HG02852 (cell line): ENCODE measurements around the gene RNU6-9.

Experiments used
- ATAC-seq: cut with Tn5 transposase; IDR thresholded peaks from one replicate; pipeline ENCODE4 v1.9.1; 2021; ENCODE audit warnings: mild to moderate bottlenecking, moderate library complexity; ENCODE audit not compliant: unreplicated experiment

RNU6-9 gene

GRCh38 chr19:896434-896833 is 3.1 kb downstream of the RNU6-9 start:
- no peak for ATAC-seq

GRCh38 chr19:896999-897398 is 3.7 kb downstream of the RNU6-9 start:
- no peak for ATAC-seq

- no peak for ATAC-seq
These were observed 4.3 kb downstream of the RNU6-9 start for GRCh38 chr19:897442-898039.

GRCh38 chr19:898663-899062 is 5.4 kb downstream of the RNU6-9 start:
- ATAC-seq, result no peak

GRCh38 chr19:899336-900042 is 6.2 kb downstream of the RNU6-9 start:
- ATAC-seq, result no peak

- no peak for ATAC-seq
These were observed 6.7 kb downstream of the RNU6-9 start for GRCh38 chr19:900043-900301.

GRCh38 chr19:900302-901111 is 7.2 kb downstream of the RNU6-9 start:
- ATAC-seq, result no peak

GRCh38 chr19:901216-902092 is 8.2 kb downstream of the RNU6-9 start:
- no peak for ATAC-seq

GRCh38 chr19:902093-902370 is 8.7 kb downstream of the RNU6-9 start:
- no peak for ATAC-seq

- ATAC-seq, result no peak
These were observed 9.4 kb downstream of the RNU6-9 start for GRCh38 chr19:902446-903226.

- no peak for ATAC-seq
These were observed 10.0 kb downstream of the RNU6-9 start for GRCh38 chr19:903266-903797.

GRCh38 chr19:904545-904944 is 11.3 kb downstream of the RNU6-9 start:
- ATAC-seq, result no peak

GRCh38 chr19:906480-906879 is 13.2 kb downstream of the RNU6-9 start:
- ATAC-seq, result no peak

- ATAC-seq, result no peak
These were observed 14.0 kb downstream of the RNU6-9 start for GRCh38 chr19:907183-907853.

- no peak for ATAC-seq
These were observed 18.1 kb downstream of the RNU6-9 start for GRCh38 chr19:911197-912033.

- ATAC-seq, result peak; percentile 6
These were observed 19.1 kb downstream of the RNU6-9 start for GRCh38 chr19:912181-913079.

GRCh38 chr19:913080-913748 is 19.9 kb downstream of the RNU6-9 start, which contains the start of gene R3HDM4:
Gene R3HDM4 (minus strand): TSS chr19:913219. CDS start chr19:913157, 62 bp downstream.
- peak; percentile 51 for ATAC-seq
